ENCODE measurements around the gene SDC4.

DNA sequence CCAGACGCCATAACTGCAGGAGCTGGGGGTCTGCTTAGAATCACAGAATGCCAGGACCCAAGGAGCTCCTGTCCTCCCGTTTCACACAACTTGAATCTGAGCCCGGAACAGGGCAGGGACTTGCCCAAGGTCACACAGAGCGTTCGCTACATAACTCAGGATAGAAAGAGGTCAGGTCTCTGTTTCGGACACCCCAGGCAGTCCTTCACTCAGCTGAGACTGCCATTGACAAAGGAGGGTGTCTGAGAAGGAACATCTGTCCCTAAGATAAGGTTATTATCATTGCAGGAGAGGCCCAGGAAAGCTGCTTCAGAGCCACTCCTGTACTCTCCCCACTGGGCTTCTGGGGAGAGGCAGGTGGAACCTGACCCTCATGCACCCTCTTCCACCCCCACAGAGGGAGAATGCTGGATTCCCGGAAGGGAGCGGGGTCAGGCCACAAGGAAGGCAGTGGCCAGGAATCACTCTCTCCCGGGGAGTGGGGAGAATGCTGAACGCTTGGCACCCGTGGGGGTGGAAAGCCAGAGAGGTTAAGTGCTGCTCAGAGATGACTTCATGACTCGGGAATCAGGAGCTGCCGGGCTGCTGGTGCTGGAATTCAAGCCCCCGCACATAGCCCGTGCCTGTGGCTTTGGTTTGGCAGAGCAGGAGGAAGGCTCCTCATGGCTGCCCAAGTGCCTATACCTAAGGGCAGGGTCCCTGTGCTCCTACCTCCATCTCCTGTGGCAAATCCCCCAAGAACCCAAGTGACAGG, 10.7 kb downstream of the SDC4 start:
- TF ChIP-seq, protein P1, sequence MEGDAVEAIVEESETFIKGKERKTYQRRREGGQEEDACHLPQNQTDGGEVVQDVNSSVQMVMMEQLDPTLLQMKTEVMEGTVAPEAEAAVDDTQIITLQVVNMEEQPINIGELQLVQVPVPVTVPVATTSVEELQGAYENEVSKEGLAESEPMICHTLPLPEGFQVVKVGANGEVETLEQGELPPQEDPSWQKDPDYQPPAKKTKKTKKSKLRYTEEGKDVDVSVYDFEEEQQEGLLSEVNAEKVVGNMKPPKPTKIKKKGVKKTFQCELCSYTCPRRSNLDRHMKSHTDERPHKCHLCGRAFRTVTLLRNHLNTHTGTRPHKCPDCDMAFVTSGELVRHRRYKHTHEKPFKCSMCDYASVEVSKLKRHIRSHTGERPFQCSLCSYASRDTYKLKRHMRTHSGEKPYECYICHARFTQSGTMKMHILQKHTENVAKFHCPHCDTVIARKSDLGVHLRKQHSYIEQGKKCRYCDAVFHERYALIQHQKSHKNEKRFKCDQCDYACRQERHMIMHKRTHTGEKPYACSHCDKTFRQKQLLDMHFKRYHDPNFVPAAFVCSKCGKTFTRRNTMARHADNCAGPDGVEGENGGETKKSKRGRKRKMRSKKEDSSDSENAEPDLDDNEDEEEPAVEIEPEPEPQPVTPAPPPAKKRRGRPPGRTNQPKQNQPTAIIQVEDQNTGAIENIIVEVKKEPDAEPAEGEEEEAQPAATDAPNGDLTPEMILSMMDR (IDR thresholded peaks at IDR 0.05 in 2 of 3, conservative IDR thresholded peaks at IDR 0.05 in 1 of 3; ENCODE audit: insufficient read depth in 2 of 3, low read depth in 1 of 3, low read length in 3 of 3): no peak
- TF ChIP-seq, protein P2, sequence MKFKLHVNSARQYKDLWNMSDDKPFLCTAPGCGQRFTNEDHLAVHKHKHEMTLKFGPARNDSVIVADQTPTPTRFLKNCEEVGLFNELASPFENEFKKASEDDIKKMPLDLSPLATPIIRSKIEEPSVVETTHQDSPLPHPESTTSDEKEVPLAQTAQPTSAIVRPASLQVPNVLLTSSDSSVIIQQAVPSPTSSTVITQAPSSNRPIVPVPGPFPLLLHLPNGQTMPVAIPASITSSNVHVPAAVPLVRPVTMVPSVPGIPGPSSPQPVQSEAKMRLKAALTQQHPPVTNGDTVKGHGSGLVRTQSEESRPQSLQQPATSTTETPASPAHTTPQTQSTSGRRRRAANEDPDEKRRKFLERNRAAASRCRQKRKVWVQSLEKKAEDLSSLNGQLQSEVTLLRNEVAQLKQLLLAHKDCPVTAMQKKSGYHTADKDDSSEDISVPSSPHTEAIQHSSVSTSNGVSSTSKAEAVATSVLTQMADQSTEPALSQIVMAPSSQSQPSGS (CRISPR knock-in tag; IDR thresholded peaks at IDR 0.05): no peak
- TF ChIP-seq SP2 (IDR thresholded peaks at IDR 0.05; ENCODE audit: extremely low read depth, low read depth, low read length, poor library complexity, severe bottlenecking): no peak
- no peak for TF ChIP-seq MXI1 (IDR thresholded peaks at IDR 0.05; ENCODE audit: low read depth, low read length)
- TF ChIP-seq CEBPB (tag; IDR thresholded peaks at IDR 0.05): no peak
- no peak for TF ChIP-seq MAFG (tag; conservative IDR thresholded peaks at IDR 0.05)
- TF ChIP-seq SMARCC2 (IDR thresholded peaks at IDR 0.05; ENCODE audit: low read depth): no peak
- TF ChIP-seq CBX1 (IDR thresholded peaks at IDR 0.05; ENCODE audit: low read depth): no peak

All from K562 (cell line).